Trophoblast cell (in vitro differentiated cells and primary cell): Measurements from ENCODE around the gene C3orf18.

Experiments used
- DNase-seq, 2 donors: peaks; one replicate each; pipeline ENCODE4 v3.0.0-alpha.2; 2016
- H2AFZ ChIP-seq: 2 replicates; pipeline ENCODE4 v1.6.1; 2013; ENCODE audit warnings: low read length, moderate library complexity, mild to moderate bottlenecking; ENCODE audit not compliant: insufficient read depth, poor library complexity
- H2AK5ac ChIP-seq: 2 replicates; pipeline ENCODE4 v1.6.1; 2013; ENCODE audit warnings: mild to moderate bottlenecking, low read length
- H2BK120ac ChIP-seq: 2 replicates; pipeline ENCODE4 v1.6.1; 2013; ENCODE audit warnings: low read length, mild to moderate bottlenecking, moderate library complexity; ENCODE audit not compliant: insufficient read depth, poor library complexity
- H2BK12ac ChIP-seq: 2 replicates; pipeline ENCODE4 v1.6.1; 2013; ENCODE audit warnings: mild to moderate bottlenecking, low read length, moderate library complexity
- H2BK5ac ChIP-seq: 2 replicates; pipeline ENCODE4 v1.6.1; 2013; ENCODE audit warnings: low read length, low read depth, moderate library complexity, mild to moderate bottlenecking; ENCODE audit not compliant: poor library complexity
- H3K14ac ChIP-seq: 2 replicates; pipeline ENCODE4 v1.6.1; 2013; ENCODE audit warnings: mild to moderate bottlenecking, low read length
- H3K18ac ChIP-seq: 2 replicates; pipeline ENCODE4 v1.6.1; 2013; ENCODE audit warnings: mild to moderate bottlenecking, low read length
- H3K23ac ChIP-seq: 2 replicates; pipeline ENCODE4 v1.6.1; 2013; ENCODE audit warnings: low read length
- H3K27ac ChIP-seq: 2 replicates; pipeline ENCODE4 v1.5.1; 2013; ENCODE audit warnings: low read depth, mild to moderate bottlenecking, inconsistent platforms, low read length, moderate library complexity
- H3K27me3 ChIP-seq: 2 replicates; pipeline ENCODE4 v1.6.1; 2013; ENCODE audit warnings: inconsistent platforms, mild to moderate bottlenecking, low read length, moderate library complexity; ENCODE audit not compliant: insufficient read depth
- H3K36me3 ChIP-seq, 2 experiments: 1 replicate in 1 of 2; 2 replicates in 1 of 2; pipeline ENCODE4 v1.6.1; 2013; ENCODE audit warnings: low read length in 2 of 2, mild to moderate bottlenecking in 2 of 2, moderate library complexity in 1 of 2; ENCODE audit not compliant: insufficient read depth in 2 of 2, control insufficient read depth in 1 of 2
- H3K4ac ChIP-seq: 2 replicates; pipeline ENCODE4 v1.6.1; 2013; ENCODE audit warnings: low read depth, mild to moderate bottlenecking, low read length, moderate library complexity
- H3K4me1 ChIP-seq, 2 experiments: 1 replicate in 1 of 2; 2 replicates in 1 of 2; pipeline ENCODE4 v1.6.1; 2013; ENCODE audit warnings: low read length in 2 of 2, mild to moderate bottlenecking in 2 of 2, moderate library complexity in 1 of 2; ENCODE audit not compliant: insufficient read depth in 2 of 2, control insufficient read depth in 1 of 2
- H3K4me2 ChIP-seq: 2 replicates; pipeline ENCODE4 v1.6.1; 2013; ENCODE audit warnings: inconsistent platforms, mild to moderate bottlenecking, low read length, moderate library complexity
- H3K4me3 ChIP-seq: 2 replicates; pipeline ENCODE4 v1.5.1; 2013; ENCODE audit warnings: mild to moderate bottlenecking, low read depth, low read length, inconsistent platforms
- H3K79me1 ChIP-seq: one replicate; pipeline ENCODE4 v1.6.1; 2013; ENCODE audit warnings: low read length
- H3K79me2 ChIP-seq: 2 replicates; pipeline ENCODE4 v1.6.1; 2013; ENCODE audit warnings: low read length, mild to moderate bottlenecking; ENCODE audit not compliant: control insufficient read depth, insufficient read depth, poor library complexity
- H3K9ac ChIP-seq: 2 replicates; pipeline ENCODE4 v1.6.1; 2013; ENCODE audit warnings: mild to moderate bottlenecking, low read length
- H3K9me3 ChIP-seq: 2 replicates; pipeline ENCODE4 v1.6.1; 2013; ENCODE audit warnings: low read depth, mild to moderate bottlenecking, control low read depth, inconsistent platforms, low read length; ENCODE audit not compliant: insufficient read depth
- H4K12ac ChIP-seq: 2 replicates; pipeline ENCODE4 v1.6.1; 2013; ENCODE audit warnings: low read depth, mild to moderate bottlenecking, low read length, moderate library complexity
- H4K8ac ChIP-seq: 2 replicates; pipeline ENCODE4 v1.6.1; 2013; ENCODE audit warnings: low read depth, mild to moderate bottlenecking, low read length, moderate library complexity
- H4K91ac ChIP-seq: one replicate; pipeline ENCODE4 v1.6.1; 2013; ENCODE audit warnings: low read depth, mild to moderate bottlenecking, low read length, moderate library complexity
- WGBS: extraction: QIAGEN DNeasy Blood & Tissue Kit; methylation state at CpG from one replicate; pipeline ENCODE4 v1.1.7; 2013; ENCODE audit warnings: missing lambda C conversion rate; ENCODE audit not compliant: insufficient read length, insufficient coverage; ENCODE audit errors: extremely low coverage; 5-methylcytosine and 5-hydroxymethylcytosine counted together

The C3orf18 gene

GRCh38 chr3:50600141-50600753, 32.7 kb upstream of the C3orf18 start:
- Histone ChIP-seq H3K4me3 (no peak overlapping the region), H3K4me1 (peaks cover 24 to 29% of the 10 kb centered on the region in 2 experiments), H3K14ac (no peak overlapping the region), H2BK5ac (no peak overlapping the region), H3K27me3 (no peaks in the 10 kb centered on the region), H3K23ac (no peak overlapping the region), H3K9ac (no peak overlapping the region), H4K91ac (no peak overlapping the region), H2BK12ac (no peak overlapping the region), H2BK120ac (no peak overlapping the region), H3K9me3 (no peaks in the 10 kb centered on the region), H4K12ac (no peak overlapping the region), H3K36me3 (no peaks in the 10 kb centered on the region), H2AFZ (peak overlapping the region; percentile 4), H3K79me2 (peaks cover 2% of the 10 kb centered on the region), H3K4me2 (no peak overlapping the region), H3K4ac (no peak overlapping the region), H3K18ac (no peak overlapping the region), H4K8ac (no peak overlapping the region), H3K79me1 (peaks cover 12% of the 10 kb centered on the region), H3K27ac (no peak overlapping the region), H2AK5ac (no peak overlapping the region)
- no CpG with 5 or more reads among the region's 9 CpGs for WGBS
- DNase-seq = no peak

DNA sequence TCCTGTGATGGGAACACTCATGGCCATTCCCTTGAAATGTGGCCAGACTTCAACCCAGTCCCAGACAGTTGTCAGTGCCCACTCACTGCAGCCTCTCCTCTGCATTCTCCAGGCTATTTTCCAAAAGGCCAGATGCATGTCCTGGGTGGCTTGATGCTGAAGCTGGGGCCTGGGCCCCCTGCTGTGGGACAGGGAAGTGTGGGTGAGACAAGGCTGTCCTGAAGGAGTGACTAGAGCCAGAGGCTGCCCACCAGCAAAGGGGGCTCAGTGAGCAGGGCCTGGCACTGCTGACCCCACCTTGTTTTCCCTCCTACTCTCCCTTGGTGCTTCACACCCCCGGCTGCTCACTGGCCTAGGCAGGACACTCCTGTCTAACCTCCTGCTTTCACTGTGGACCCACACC, 32.2 kb upstream of the C3orf18 start:
- H3K9me3 ChIP-seq = no peaks in the 10 kb centered on the region
- no peak overlapping the region for H3K18ac ChIP-seq
- H3K4ac ChIP-seq = no peak overlapping the region
- H3K14ac ChIP-seq = no peak overlapping the region
- no peaks in the 10 kb centered on the region for H3K27me3 ChIP-seq
- no peak overlapping the region for H3K27ac ChIP-seq
- no peak overlapping the region for H2BK12ac ChIP-seq
- H3K4me1 ChIP-seq = peaks cover 24 to 29% of the 10 kb centered on the region in 2 experiments
- no peak overlapping the region for H4K91ac ChIP-seq
- H2BK5ac ChIP-seq = no peak overlapping the region
- H4K8ac ChIP-seq = no peak overlapping the region
- no peak overlapping the region for H3K4me2 ChIP-seq
- no peak for DNase-seq
- WGBS = no CpG with 5 or more reads among the region's 1 CpG
- H2BK120ac ChIP-seq = no peak overlapping the region
- no peak overlapping the region for H3K9ac ChIP-seq
- no peak overlapping the region for H2AK5ac ChIP-seq
- no peak overlapping the region for H4K12ac ChIP-seq
- H3K23ac ChIP-seq = no peak overlapping the region
- H3K79me1 ChIP-seq = peaks cover 12% of the 10 kb centered on the region
- H3K36me3 ChIP-seq = no peaks in the 10 kb centered on the region
- no peak overlapping the region for H2AFZ ChIP-seq
- H3K79me2 ChIP-seq = peaks cover 2% of the 10 kb centered on the region
- H3K4me3 ChIP-seq = no peak overlapping the region

DNA sequence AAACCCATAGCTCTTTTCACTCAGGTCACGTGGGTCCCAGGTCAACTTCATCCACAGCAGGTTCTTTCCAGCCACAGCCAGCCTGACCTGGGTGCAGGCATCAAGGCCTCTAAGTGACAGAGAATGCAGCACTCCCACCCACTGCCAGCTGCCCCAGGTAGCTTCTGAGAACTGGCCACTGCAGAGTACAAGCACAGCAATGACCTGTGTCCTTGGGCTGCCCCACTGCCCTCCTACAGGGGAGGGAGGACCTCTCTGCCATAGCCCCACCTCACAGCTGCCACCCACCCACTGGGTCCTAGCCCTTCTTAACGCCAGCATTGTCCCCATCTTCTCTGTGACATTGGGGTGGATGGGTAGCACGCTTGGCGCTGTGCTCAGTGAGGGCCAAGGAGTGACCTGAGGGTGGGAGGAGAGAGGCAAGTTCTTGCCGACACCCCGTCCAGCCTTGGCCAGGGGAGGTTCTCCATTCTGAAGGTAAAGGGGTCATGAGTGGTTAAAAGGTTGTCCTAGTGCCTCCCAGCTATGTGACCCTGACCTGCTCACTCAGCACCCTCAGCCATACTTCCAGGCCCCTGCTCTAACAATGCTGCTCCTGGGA, 31.7 kb upstream of the C3orf18 start:
- Histone ChIP-seq H3K27ac (no peak overlapping the region), H3K4ac (no peak overlapping the region), H3K27me3 (no peaks in the 10 kb centered on the region), H3K9me3 (no peaks in the 10 kb centered on the region), H3K14ac (no peak overlapping the region), H4K91ac (no peak overlapping the region), H3K36me3 (no peaks in the 10 kb centered on the region), H2AFZ (no peak overlapping the region), H3K79me1 (peaks cover 12% of the 10 kb centered on the region), H3K79me2 (peaks cover 2% of the 10 kb centered on the region), H2BK5ac (no peak overlapping the region), H3K4me3 (no peak overlapping the region), H2AK5ac (no peak overlapping the region), H4K8ac (no peak overlapping the region), H2BK12ac (no peak overlapping the region), H3K4me2 (no peak overlapping the region), H3K23ac (no peak overlapping the region), H2BK120ac (no peak overlapping the region), H3K18ac (no peak overlapping the region), H4K12ac (no peak overlapping the region), H3K9ac (no peak overlapping the region), H3K4me1 (peaks cover 24 to 29% of the 10 kb centered on the region in 2 experiments)
- WGBS = no CpG with 5 or more reads among the region's 6 CpGs
- DNase-seq = no peak

DNA sequence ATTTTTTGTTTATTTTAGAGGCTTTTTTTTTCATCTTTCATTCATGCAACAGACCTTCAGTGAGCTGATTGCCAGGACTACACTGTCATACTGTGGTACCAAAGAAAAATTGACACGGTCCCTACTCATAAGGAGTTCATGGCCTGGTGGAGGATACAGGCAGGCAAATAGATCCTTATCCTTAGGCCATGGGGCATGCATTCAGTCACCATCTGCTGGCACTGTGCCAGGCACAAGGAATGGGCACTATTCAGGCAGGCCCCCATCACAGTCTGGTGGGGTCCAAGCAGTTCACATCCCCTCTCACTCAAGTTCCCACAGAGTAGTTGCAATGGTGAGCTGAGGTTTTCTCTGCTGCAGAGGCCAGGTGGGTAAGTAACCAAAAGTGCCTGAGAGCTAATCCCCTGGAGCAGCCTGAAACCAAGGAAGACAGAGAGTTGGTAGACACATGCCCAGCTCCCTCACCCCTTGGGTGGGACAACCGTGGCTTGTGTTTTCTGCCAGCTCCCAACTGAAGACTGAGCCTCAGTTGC, 26.8 kb upstream of the C3orf18 start:
- H3K27ac ChIP-seq = no peak overlapping the region
- H3K79me2 ChIP-seq = no peaks in the 10 kb centered on the region
- no peak overlapping the region for H3K4ac ChIP-seq
- H4K12ac ChIP-seq = no peak overlapping the region
- no peak overlapping the region for H3K14ac ChIP-seq
- H2AFZ ChIP-seq = no peak overlapping the region
- no peak overlapping the region for H2BK12ac ChIP-seq
- H2BK120ac ChIP-seq = no peak overlapping the region
- no peak overlapping the region for H3K9ac ChIP-seq
- no peak overlapping the region for H3K4me3 ChIP-seq
- no peaks in the 10 kb centered on the region for H3K79me1 ChIP-seq
- no peaks in the 10 kb centered on the region for H3K36me3 ChIP-seq
- H3K23ac ChIP-seq = no peak overlapping the region
- H3K9me3 ChIP-seq = no peaks in the 10 kb centered on the region
- no peak for DNase-seq
- H2BK5ac ChIP-seq = no peak overlapping the region
- no peak overlapping the region for H4K91ac ChIP-seq
- peaks cover 0 to 2% of the 10 kb centered on the region in 2 experiments for H3K4me1 ChIP-seq
- no CpG with 5 or more reads among the region's 2 CpGs for WGBS
- no peak overlapping the region for H4K8ac ChIP-seq
- H2AK5ac ChIP-seq = no peak overlapping the region
- no peaks in the 10 kb centered on the region for H3K27me3 ChIP-seq
- no peak overlapping the region for H3K4me2 ChIP-seq
- no peak overlapping the region for H3K18ac ChIP-seq
